IMR-90 (cell line): ENCODE results near the gene RNF182. TPM values are rescaled to one million over a fixed set of nuclear protein-coding genes. Genes with fewer than 3 reads are reported as not detected.

Source experiments
- ATAC-seq: fragments of 200-7000 bp; cut with Tn5 transposase; 2 replicates; pipeline ENCODE4 v1.9.1; 2020; ENCODE audit warnings: low read depth, mild to moderate bottlenecking, moderate library complexity
- BruUV-seq: library from RNA; stranded (reverse); fragments of 400-500 nt; replicated peaks from 2 replicates; lab custom pipeline; 2021; lab: Mats Ljungman, UMichigan
- CTCF ChIA-PET: fragments of 300-600 bp; formaldehyde crosslinking; extraction: SDS; loops from one replicate; lab custom pipeline; 2021; ENCODE audit warnings: antibody characterized with exemption; lab: Yijun Ruan, JAX
- POLR2A ChIA-PET: fragments of 300-600 bp; sonication (Branson Sonifier 250); formaldehyde crosslinking; loops from one replicate; lab custom pipeline; 2022; ENCODE audit warnings: antibody characterized with exemption; ENCODE audit not compliant: unreplicated experiment; lab: Charles Lee
- DNase-seq: peaks from one replicate; pipeline ENCODE4 v3.0.0; 2013
- H2AFZ ChIP-seq: replicated peaks from 2 replicates; pipeline ENCODE3; 2013; ENCODE audit warnings: low read length, mild to moderate bottlenecking; ENCODE audit not compliant: poor library complexity
- H2AK5ac ChIP-seq: 2 replicates; pipeline ENCODE4 v1.6.1; 2013; ENCODE audit warnings: low read depth, low read length, inconsistent platforms
- H2AK9ac ChIP-seq: replicated peaks from 2 replicates; pipeline ENCODE3; 2013; ENCODE audit warnings: mild to moderate bottlenecking, low read depth, low read length, moderate library complexity; ENCODE audit not compliant: poor library complexity
- H2BK120ac ChIP-seq: 2 replicates; pipeline ENCODE4 v1.6.1; 2013; ENCODE audit warnings: low read depth, low read length, inconsistent platforms
- H2BK15ac ChIP-seq: 3 replicates; pipeline ENCODE4 v1.6.1; 2013; ENCODE audit warnings: low read depth, low read length, inconsistent platforms
- H2BK20ac ChIP-seq: 2 replicates; pipeline ENCODE4 v1.6.1; 2013; ENCODE audit warnings: low read depth, mild to moderate bottlenecking, inconsistent platforms, low read length, moderate library complexity
- H2BK5ac ChIP-seq: 2 replicates; pipeline ENCODE4 v1.6.1; 2013; ENCODE audit warnings: mild to moderate bottlenecking, low read depth, low read length, inconsistent platforms; ENCODE audit not compliant: poor library complexity, severe bottlenecking
- H3K14ac ChIP-seq: replicated peaks from 2 replicates; pipeline ENCODE4 v1.6.1; 2013; ENCODE audit warnings: low read depth, low read length, inconsistent platforms
- H3K18ac ChIP-seq: 2 replicates; pipeline ENCODE4 v1.6.1; 2013; ENCODE audit warnings: low read depth, low read length, control low read depth
- H3K23ac ChIP-seq: 2 replicates; pipeline ENCODE4 v1.6.1; 2013; ENCODE audit warnings: low read depth, low read length, inconsistent platforms
- H3K27ac ChIP-seq: 2 replicates; pipeline ENCODE4 v1.5.1; 2013; ENCODE audit warnings: mild to moderate bottlenecking, control low read depth, low read length; ENCODE audit not compliant: insufficient read depth
- H3K27me3 ChIP-seq: 2 replicates; pipeline ENCODE4 v1.6.1; 2013; ENCODE audit warnings: low read length; ENCODE audit not compliant: control insufficient read depth, insufficient read depth
- H3K36me3 ChIP-seq: 2 replicates; pipeline ENCODE4 v1.6.1; 2013; ENCODE audit warnings: low read length, mixed read lengths; ENCODE audit not compliant: control insufficient read depth, insufficient read depth
- H3K4ac ChIP-seq: 2 replicates; pipeline ENCODE4 v1.6.1; 2013; ENCODE audit warnings: low read depth, low read length, inconsistent platforms
- H3K4me1 ChIP-seq: 2 replicates; pipeline ENCODE4 v1.6.1; 2013; ENCODE audit warnings: low read length, mixed read lengths; ENCODE audit not compliant: control insufficient read depth, insufficient read depth
- H3K4me2 ChIP-seq: 2 replicates; pipeline ENCODE4 v1.6.1; 2013; ENCODE audit warnings: low read depth, mild to moderate bottlenecking, control low read depth, low read length, moderate library complexity
- H3K4me3 ChIP-seq: 2 replicates; pipeline ENCODE4 v1.5.1; 2013; ENCODE audit warnings: low read depth, mild to moderate bottlenecking, control low read depth, low read length, moderate library complexity; ENCODE audit not compliant: insufficient read depth
- H3K56ac ChIP-seq: 2 replicates; pipeline ENCODE4 v1.6.1; 2013; ENCODE audit warnings: low read length, inconsistent platforms; ENCODE audit not compliant: insufficient read depth; ENCODE audit errors: extremely low read depth
- H3K79me1 ChIP-seq, 2 experiments: 2 replicates each; pipeline ENCODE4 v1.6.1; 2013; ENCODE audit warnings: low read length in 2 of 2, inconsistent platforms in 1 of 2, low read depth in 1 of 2
- H3K9ac ChIP-seq: 2 replicates; pipeline ENCODE4 v1.6.1; 2013; ENCODE audit warnings: low read depth, low read length, control low read depth
- H3K9me1 ChIP-seq: 2 replicates; pipeline ENCODE4 v1.6.1; 2013; ENCODE audit warnings: low read length, inconsistent platforms; ENCODE audit not compliant: insufficient read depth
- H3K9me3 ChIP-seq: 2 replicates; pipeline ENCODE4 v1.6.1; 2013; ENCODE audit warnings: low read length; ENCODE audit not compliant: control insufficient read depth, insufficient read depth
- H4K20me1 ChIP-seq: 2 replicates; pipeline ENCODE4 v1.6.1; 2013; ENCODE audit warnings: low read length, inconsistent platforms; ENCODE audit not compliant: insufficient read depth
- H4K5ac ChIP-seq: 2 replicates; pipeline ENCODE4 v1.6.1; 2013; ENCODE audit warnings: mild to moderate bottlenecking, low read depth, low read length, control low read depth
- H4K8ac ChIP-seq, 2 experiments: 2 replicates each; pipeline ENCODE4 v1.6.1; 2013; ENCODE audit warnings: low read depth in 2 of 2, low read length in 2 of 2, control low read depth in 1 of 2, inconsistent platforms in 1 of 2
- H4K91ac ChIP-seq: 2 replicates; pipeline ENCODE4 v1.6.1; 2013; ENCODE audit warnings: low read depth, low read length, inconsistent platforms; ENCODE audit not compliant: insufficient read depth
- BHLHE40 ChIP-seq: fragments of 150-350 bp; IDR thresholded peaks from 2 replicates; pipeline ENCODE4 v1.6.1; 2016; ENCODE audit warnings: mild to moderate bottlenecking, low read depth, low read length
- SMC3 ChIP-seq: fragments of 150-350 bp; IDR thresholded peaks from 2 replicates; pipeline ENCODE4 v1.6.1; 2016; ENCODE audit warnings: low read depth, mild to moderate bottlenecking, antibody characterized with exemption, low read length, moderate library complexity
- WGBS, 2 experiments: methylation state at CpG; one replicate each; pipeline versions ENCODE4 v1.1.5 to v1.1.7; 2013; ENCODE audit warnings: missing lambda C conversion rate in 2 of 2; ENCODE audit not compliant: insufficient read length in 1 of 2; ENCODE audit errors: extremely low coverage in 2 of 2; 5-methylcytosine and 5-hydroxymethylcytosine counted together
- dilution Hi-C: fragments of 300-500 bp; cut with HindIII; formaldehyde crosslinking; loops from one replicate; pipeline ENCODE4 v1.14.3; 2018; ENCODE audit warnings: low sequenced_read_pairs; ENCODE audit not compliant: unreplicated experiment
- in situ Hi-C: fragments of 300-500 bp; cut with MboI; formaldehyde crosslinking; loops from 3 replicates; pipeline ENCODE4 v1.14.3; 2019; ENCODE audit warnings: low sequenced_read_pairs, inconsistent platforms, mixed read lengths
- intact Hi-C: fragments of 100-400 bp; cut with micrococcal nuclease; formaldehyde crosslinking; loops from 2 replicates; pipeline ENCODE4 v1.10.0; 2022
- polyA plus RNA-seq, 3 experiments: library from polyadenylated mRNA; depleted of rRNA; stranded (reverse); fragments of >200 nt; gene quantifications; 2 replicates each; pipeline ENCODE4 v1.2.3, GENCODE V29; 2012; ENCODE audit warnings: low replicate concordance in 1 of 3
- total RNA-seq: library from RNA; depleted of rRNA; stranded (reverse); fragments of >200 nt; gene quantifications from 2 replicates; pipeline ENCODE4 v1.2.3, GENCODE V29; 2012
- TF ChIP-seq, protein P1 (sequence below): conservative IDR thresholded peaks from 2 replicates; pipeline ENCODE4 v1.5.1; 2012; ENCODE audit warnings: mild to moderate bottlenecking, low read depth, low read length, improper control_type of control experiment

RNF182 gene
- total and polyA plus RNA-seq, 2 of the 4 experiments (the other 2 are of a cell fraction), result 4.1 to 9.1 TPM

DNA sequence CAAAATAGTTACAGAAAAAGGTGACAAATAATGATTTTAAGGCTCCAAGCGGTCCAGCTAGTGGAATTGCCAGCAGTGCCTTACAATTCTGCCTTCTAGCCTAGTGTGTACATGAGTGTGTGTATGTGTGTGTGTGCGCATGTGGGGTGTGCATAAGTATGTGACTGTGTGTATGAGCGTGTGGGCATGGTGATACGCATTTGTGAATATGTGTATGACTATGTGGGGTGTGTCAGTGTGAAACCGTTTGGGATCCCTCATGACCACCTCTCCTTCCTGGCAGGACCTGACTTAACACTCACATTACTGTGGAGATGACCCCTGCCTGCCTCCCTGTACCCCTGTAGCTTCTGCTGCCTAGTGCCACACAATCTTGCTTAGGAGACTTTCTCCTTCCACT, 40.4 kb upstream of the RNF182 start:
- no peak overlapping the region for H2AK9ac ChIP-seq
- H3K18ac ChIP-seq, result no peak overlapping the region
- no peak overlapping the region for H3K23ac ChIP-seq
- no peak for DNase-seq
- H3K27ac ChIP-seq, result no peak overlapping the region
- H2BK120ac ChIP-seq, result no peak overlapping the region
- H2AK5ac ChIP-seq, result no peak overlapping the region
- no TSS peak for BruUV-seq
- no peak overlapping the region for H3K4me3 ChIP-seq
- ChIA-PET CTCF (no interaction called here), POLR2A (no interaction called here)
- H2BK5ac ChIP-seq, result no peak overlapping the region
- H2BK15ac ChIP-seq, result no peak overlapping the region
- dilution Hi-C loops (no loop called here), in situ Hi-C loops (no loop called here), intact Hi-C loops (no loop called here)
- no peaks in the 10 kb centered on the region for H4K20me1 ChIP-seq
- H4K91ac ChIP-seq, result no peak overlapping the region
- H4K5ac ChIP-seq, result no peak overlapping the region; the same call in 1 of the 2 replicates
- H3K27me3 ChIP-seq, result peaks cover 6% of the 10 kb centered on the region
- H3K9me1 ChIP-seq, result no peaks in the 10 kb centered on the region
- no peak overlapping the region for H2BK20ac ChIP-seq
- no peak for ATAC-seq
- no peak overlapping the region for H4K8ac ChIP-seq
- H3K56ac ChIP-seq, result no peak overlapping the region
- H3K14ac ChIP-seq, result no peak overlapping the region
- no peaks in the 10 kb centered on the region for H3K36me3 ChIP-seq
- no peaks in the 10 kb centered on the region for H3K4me1 ChIP-seq
- no peaks in the 10 kb centered on the region for H3K79me1 ChIP-seq
- H3K4ac ChIP-seq, result no peak overlapping the region
- no CpG with 5 or more reads among the region's 5 CpGs for WGBS, 2 experiments
- no peak overlapping the region for H2AFZ ChIP-seq
- H3K4me2 ChIP-seq, result no peak overlapping the region
- TF ChIP-seq, protein P1, sequence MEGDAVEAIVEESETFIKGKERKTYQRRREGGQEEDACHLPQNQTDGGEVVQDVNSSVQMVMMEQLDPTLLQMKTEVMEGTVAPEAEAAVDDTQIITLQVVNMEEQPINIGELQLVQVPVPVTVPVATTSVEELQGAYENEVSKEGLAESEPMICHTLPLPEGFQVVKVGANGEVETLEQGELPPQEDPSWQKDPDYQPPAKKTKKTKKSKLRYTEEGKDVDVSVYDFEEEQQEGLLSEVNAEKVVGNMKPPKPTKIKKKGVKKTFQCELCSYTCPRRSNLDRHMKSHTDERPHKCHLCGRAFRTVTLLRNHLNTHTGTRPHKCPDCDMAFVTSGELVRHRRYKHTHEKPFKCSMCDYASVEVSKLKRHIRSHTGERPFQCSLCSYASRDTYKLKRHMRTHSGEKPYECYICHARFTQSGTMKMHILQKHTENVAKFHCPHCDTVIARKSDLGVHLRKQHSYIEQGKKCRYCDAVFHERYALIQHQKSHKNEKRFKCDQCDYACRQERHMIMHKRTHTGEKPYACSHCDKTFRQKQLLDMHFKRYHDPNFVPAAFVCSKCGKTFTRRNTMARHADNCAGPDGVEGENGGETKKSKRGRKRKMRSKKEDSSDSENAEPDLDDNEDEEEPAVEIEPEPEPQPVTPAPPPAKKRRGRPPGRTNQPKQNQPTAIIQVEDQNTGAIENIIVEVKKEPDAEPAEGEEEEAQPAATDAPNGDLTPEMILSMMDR, result no peak
- TF ChIP-seq BHLHE40, result no peak
- no peak for TF ChIP-seq SMC3
- H3K9me3 ChIP-seq, result no peaks in the 10 kb centered on the region
- no peak overlapping the region for H3K9ac ChIP-seq
